RWPE2 (cell line): Measurements from ENCODE around the gene KLC4.
A peak's percentile ranks its signal among the peaks of the same experiment; 100 is the strongest.

Source experiments
- ATAC-seq: fragments of 200-7000 bp; cut with Tn5 transposase; 3 replicates; pipeline ENCODE4 v1.9.1; 2021; ENCODE audit warnings: low read depth
- DNase-seq: peaks from one replicate; pipeline ENCODE4 v3.0.0-alpha.2; 2020; ENCODE audit warnings: low spot score
- H3K27ac ChIP-seq: fragments of 450-650 bp; 2 replicates; pipeline ENCODE4 v1.5.1; 2017; ENCODE audit warnings: mild to moderate bottlenecking; ENCODE audit not compliant: poor library complexity, severe bottlenecking
- H3K27me3 ChIP-seq: fragments of 250-450 bp; sonication (Bioruptor Pico); 2 replicates; pipeline ENCODE4 v1.5.1; 2021; ENCODE audit warnings: mild to moderate bottlenecking, moderate library complexity; ENCODE audit not compliant: insufficient read depth, poor library complexity, severe bottlenecking
- H3K36me3 ChIP-seq: fragments of 250-450 bp; sonication (Bioruptor Pico); 2 replicates; pipeline ENCODE4 v1.5.1; 2020; ENCODE audit warnings: low read depth, mild to moderate bottlenecking, moderate library complexity
- H3K4me1 ChIP-seq: fragments of 250-450 bp; sonication (Bioruptor Pico); 2 replicates; pipeline ENCODE4 v1.5.1; 2021; ENCODE audit warnings: mild to moderate bottlenecking, moderate library complexity; ENCODE audit not compliant: insufficient read depth, poor library complexity, severe bottlenecking
- H3K4me3 ChIP-seq: fragments of 250-450 bp; sonication (Bioruptor Pico); 2 replicates; pipeline ENCODE4 v1.5.1; 2021; ENCODE audit warnings: mild to moderate bottlenecking, moderate library complexity; ENCODE audit not compliant: severe bottlenecking
- H3K9me3 ChIP-seq: fragments of 250-450 bp; sonication (Bioruptor Pico); 2 replicates; pipeline ENCODE4 v1.5.1; 2021; ENCODE audit warnings: mild to moderate bottlenecking, moderate library complexity; ENCODE audit not compliant: severe bottlenecking
- CTCF ChIP-seq: fragments of 450-650 bp; IDR thresholded peaks from one replicate; pipeline ENCODE4 v1.5.1; 2017; ENCODE audit warnings: mild to moderate bottlenecking, moderate library complexity; ENCODE audit not compliant: poor library complexity, severe bottlenecking

The KLC4 gene

GRCh38 chr6:43060034-43060754, 763 bp downstream of the KLC4 start:
- H3K4me1 ChIP-seq = no peaks in the 10 kb centered on the region
- H3K36me3 ChIP-seq = peaks cover 25% of the 10 kb centered on the region
- H3K27me3 ChIP-seq = no peaks in the 10 kb centered on the region
- DNase-seq (no peak), ATAC-seq (peak; percentile 50)
- H3K4me3 ChIP-seq = peak overlapping the region; percentile 65
- no peaks in the 10 kb centered on the region for H3K9me3 ChIP-seq
- peak overlapping the region; percentile 60 for H3K27ac ChIP-seq
- TF ChIP-seq CTCF = no peak

GRCh38 chr6:43060755-43061633, 1.6 kb downstream of the KLC4 start:
- H3K4me3 ChIP-seq = no peak overlapping the region
- no peak for TF ChIP-seq CTCF
- H3K36me3 ChIP-seq = peaks cover 19% of the 10 kb centered on the region
- H3K4me1 ChIP-seq = no peaks in the 10 kb centered on the region
- no peak for ATAC-seq
- H3K9me3 ChIP-seq = no peaks in the 10 kb centered on the region
- H3K27ac ChIP-seq = peak overlapping the region; percentile 60
- H3K27me3 ChIP-seq = no peaks in the 10 kb centered on the region
- DNase-seq = no peak

DNA sequence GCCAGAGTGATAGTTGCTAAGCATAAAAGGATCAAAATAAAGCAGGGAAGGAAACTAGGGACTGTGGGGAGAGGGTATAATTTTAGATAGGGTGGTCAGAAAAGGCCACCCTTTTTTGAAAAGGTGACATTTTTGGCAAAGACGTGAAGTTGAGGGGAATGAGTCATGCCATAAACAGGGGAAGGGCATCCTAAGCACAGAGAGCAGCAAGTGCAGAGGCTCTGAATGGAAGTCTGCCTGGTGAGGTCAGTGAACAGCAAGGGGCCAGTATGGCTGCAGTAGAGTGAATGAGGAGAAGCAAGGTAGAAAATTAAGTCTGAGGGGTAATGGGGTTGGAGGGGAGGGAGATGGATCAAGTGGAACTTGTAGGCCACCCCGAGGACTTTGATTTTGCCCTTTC, 2.4 kb downstream of the KLC4 start:
- no peak for DNase-seq
- Histone ChIP-seq H3K4me1 (no peaks in the 10 kb centered on the region), H3K27ac (no peak overlapping the region), H3K36me3 (peaks cover 11% of the 10 kb centered on the region), H3K4me3 (no peak overlapping the region), H3K27me3 (no peaks in the 10 kb centered on the region), H3K9me3 (no peaks in the 10 kb centered on the region)
- ATAC-seq = no peak
- TF ChIP-seq CTCF = no peak

- H3K4me1 ChIP-seq = no peaks in the 10 kb centered on the region
- TF ChIP-seq CTCF = no peak
- ATAC-seq (no peak), DNase-seq (no peak)
- H3K9me3 ChIP-seq = no peaks in the 10 kb centered on the region
- peaks cover 6% of the 10 kb centered on the region for H3K36me3 ChIP-seq
- H3K27me3 ChIP-seq = no peaks in the 10 kb centered on the region
- no peak overlapping the region for H3K4me3 ChIP-seq
- H3K27ac ChIP-seq = no peak overlapping the region
Measured at GRCh38 chr6:43062818-43063217, 3.4 kb downstream of the KLC4 start.
